Measurements from ENCODE around the gene TUBGCP6.

Gene TUBGCP6

GRCh38 chr22:50244420-50245213, at the start of gene TUBGCP6:
TSS of gene TUBGCP6 (minus strand) at chr22:50245023. CDS start at chr22:50244459, 564 bp downstream.
- peak; percentile 97 for DNase-seq

- no peak for DNase-seq
Observed at GRCh38 chr22:50294319-50294656, 49.5 kb upstream of the TUBGCP6 start.

DNA sequence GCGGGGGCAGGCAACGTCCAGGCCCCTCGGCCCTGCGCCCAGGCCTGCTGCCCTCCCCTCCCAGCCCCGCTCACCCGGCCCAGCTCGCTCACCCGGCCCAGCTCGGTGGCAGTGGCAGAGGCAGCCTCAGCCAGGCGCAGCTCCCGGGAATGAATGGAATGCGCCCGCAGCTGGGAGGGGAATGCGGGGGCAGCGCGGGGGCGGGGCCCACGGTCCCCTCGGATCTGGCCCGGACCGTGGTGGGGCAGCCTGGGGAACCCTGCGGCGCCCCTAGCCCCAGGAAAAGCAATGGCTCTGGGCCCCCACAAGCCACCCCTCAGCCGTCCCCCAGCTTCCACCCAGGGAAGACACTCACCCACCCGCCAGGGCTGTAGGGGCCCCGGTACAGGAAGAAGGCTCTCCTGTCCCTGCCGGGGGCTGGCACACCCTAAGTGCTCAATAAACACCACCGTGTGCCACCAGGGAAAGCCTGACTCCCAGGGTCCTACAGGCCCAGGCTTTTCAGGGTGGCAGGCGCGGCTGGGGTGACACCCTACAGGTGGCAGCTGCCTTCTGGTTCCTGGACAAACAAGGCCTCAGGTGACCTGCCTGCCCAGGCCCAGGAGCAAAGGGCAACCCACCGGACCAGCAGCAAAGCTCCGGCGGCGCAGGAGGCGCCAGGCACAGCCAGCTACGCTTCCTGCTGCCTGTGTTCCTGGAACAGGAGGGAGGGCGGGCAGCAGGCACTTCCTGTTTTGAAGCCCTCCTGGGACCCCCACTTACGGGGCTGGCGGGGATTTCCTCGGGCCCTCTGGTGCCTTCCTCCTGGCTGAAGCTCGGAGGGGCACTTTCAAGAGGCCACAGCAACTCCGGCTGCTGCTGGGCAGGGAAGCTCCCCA, 48.9 kb upstream of the TUBGCP6 start:
- peak; percentile 53 for DNase-seq

GRCh38 chr22:50292643-50293440, 48.0 kb upstream of the TUBGCP6 start:
- peak; percentile 51 for DNase-seq

DNA sequence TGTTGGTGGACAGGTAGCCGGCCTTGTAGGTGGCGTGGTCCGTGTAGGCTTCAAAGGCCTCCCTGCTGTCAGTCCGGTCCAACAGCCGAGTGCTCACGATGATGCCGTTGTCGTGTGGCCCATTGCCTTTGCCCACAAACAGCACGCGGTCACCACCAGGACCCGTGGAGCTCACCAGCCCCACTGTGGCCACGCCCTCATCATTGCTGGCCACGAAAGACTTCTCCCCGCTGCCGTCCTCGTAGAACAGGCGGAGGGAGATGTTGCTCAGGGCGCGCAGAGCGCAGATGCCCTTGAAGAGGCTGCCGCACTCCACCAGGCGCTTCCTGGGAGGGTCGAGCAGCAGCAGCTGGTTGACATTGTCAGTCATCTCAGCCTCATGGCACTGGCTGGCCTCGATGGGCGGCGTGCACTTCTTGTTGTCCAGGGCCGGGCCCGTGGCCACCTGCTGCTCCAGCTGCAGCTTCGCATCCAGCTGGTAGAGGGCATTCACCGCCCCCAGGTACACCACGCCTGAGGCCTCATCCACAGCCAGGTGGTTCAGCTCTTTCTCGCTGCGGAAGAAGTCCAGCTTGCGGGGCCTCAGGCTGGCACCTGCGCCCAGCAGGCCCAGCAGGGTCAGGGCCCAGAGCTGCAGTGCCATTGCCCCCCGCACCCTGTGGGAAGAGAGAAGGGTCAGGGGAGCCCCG, 45.3 kb upstream of the TUBGCP6 start:
- no peak for DNase-seq

DNA sequence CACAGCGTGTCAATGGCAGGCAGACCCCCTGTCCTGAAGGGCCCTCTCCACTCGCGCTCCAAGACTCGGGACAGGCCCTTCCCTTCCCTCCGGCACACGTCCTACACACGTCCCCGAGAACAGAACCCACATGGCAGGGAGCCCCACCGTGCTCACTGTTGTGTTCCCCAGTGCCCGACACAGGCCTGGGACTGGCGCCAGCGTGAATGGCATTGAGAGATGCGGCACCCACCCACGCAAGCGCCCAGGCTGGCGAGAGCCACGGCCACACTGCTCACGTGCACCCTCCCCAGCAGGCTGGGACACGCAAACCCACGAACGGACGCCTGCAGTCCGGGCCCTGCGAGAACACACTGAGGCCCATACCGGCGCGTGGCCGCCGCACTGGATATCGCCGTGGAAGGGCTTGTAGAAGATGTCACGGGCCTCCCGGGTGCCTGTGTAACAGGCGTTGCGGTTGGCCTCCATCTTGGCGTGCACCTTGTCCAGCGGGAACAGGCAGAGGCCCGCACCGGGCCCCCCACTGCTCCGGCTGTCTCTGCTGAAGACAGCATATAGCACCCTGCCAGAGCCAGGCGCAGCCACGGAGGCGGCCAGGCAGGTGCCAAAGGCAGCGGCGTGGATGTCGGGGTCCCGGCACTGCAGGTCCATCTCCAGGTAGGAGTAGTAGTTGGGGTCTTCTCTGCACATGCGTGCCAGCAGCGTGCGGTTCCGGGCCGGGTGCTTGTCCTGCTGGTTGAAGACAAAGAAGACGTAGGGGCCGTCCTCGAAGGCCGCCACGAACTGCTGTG, 44.5 kb upstream of the TUBGCP6 start:
- DNase-seq = no peak

- DNase-seq = no peak
Observed at GRCh38 chr22:50287731-50288130, 42.9 kb upstream of the TUBGCP6 start.

- DNase-seq = no peak
Observed at GRCh38 chr22:50286701-50287318, 42.0 kb upstream of the TUBGCP6 start.

GRCh38 chr22:50286275-50286674, 41.5 kb upstream of the TUBGCP6 start:
- no peak for DNase-seq

DNA sequence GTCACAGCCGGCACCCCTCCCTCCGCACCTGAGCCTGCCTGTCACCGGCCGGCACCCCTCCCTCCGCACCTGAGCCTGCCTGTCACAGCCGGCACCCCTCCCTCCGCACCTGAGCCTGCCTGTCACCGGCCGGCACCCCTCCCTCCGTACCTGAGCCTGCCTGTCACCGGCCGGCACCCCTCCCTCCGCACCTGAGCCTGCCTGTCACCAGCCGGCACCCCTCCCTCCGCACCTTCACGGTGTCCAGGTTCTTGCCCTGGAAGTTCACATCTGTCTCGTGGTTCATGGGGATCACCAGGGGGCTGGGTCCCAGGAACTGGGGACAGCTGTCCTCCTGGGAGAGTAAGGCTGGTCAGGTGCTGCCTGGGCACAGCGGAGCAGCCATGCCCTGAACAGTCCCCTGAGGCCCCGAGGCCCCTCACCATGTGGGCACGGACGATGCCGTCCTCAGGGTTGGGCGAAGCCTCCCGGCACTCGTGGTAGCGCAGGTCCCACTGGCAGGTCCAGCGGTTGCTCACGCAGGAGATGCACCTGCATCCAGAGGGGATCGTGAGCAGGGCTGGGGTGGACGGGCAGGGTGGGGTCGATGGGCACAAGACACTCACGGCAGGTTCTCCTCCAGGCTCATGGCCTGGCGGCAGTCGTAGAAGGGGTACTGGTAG, 40.9 kb upstream of the TUBGCP6 start:
- no peak for DNase-seq

- DNase-seq = no peak
Observed at GRCh38 chr22:50284479-50284878, 39.7 kb upstream of the TUBGCP6 start.

DNA sequence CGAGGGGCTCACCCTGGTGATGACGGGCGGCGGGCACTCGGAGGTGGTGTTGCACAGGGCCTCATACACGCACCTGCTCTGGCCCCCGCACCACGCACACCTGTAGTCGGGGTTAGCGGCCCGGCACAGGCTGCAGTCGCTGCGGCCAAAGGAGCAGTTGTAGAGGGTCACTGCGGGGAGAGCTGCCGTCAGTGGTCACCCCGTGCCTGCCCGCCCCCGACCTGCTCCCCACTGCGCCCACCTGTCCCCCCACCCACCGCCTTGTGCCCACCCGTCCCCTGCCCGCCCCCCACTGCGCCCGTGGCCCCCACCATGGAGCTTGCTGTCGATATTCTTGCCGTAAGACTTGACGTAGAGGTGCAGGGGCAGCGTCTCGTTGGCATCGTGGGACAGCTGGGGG, 39.0 kb upstream of the TUBGCP6 start:
- DNase-seq = no peak

DNA sequence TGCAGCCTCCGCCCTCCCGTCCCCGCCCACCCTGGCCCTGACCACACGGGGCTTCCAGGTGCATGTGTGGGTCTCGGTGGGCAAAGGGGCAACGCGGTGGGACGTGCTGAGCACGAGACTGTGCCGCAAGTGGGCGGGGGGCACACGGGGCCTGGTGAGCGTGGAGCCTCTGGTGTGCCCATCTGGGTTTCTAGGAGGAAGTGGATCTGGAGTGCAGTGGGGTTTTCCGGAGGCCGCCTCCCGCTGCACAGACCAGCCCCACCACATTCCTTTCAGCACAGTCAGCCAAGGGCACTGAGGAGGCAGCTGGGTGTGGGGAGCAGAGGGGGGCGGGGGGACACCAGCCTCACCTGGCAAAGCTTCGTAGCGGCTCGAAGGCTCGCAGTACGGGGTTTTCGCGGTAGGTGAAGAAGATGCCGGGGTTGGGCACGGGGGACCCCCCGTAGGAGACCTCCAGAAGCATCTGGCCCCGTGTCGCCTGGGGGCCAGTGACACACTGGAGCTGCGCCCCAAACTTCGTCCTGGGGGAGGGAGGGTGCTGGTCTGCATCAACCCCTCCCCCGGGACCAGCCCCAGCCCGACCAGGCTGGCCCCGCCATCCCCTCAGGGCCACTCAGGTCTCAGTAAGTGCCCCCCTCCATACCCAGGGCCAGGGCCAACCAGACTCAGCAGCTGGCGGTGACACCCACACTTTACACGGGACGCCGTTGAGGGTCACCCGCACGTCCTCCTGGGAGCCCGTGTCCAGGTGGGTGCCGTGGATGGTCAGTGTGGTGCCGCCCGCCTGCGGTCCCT, 37.7 kb upstream of the TUBGCP6 start:
- no peak for DNase-seq

DNA sequence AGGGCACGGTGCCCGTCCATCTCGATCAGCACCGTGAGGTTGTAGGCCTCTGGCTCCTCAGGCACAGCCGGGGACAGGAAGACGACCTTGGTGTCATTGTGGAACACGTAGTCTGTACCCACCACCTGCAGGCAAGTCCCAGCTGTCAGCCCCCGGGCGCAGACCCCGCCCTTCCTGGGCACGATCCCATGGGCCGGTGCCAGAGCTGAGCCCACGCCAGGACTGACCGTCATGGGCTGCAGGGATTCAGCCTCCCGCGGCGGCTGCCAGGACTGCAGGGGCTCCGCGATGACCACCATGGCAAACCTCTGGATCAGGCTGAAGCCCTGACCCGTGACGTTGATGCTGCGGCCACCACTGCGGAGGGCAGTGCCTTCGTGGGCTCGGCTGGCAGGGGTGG, 37.1 kb upstream of the TUBGCP6 start:
- no peak for DNase-seq

DNA sequence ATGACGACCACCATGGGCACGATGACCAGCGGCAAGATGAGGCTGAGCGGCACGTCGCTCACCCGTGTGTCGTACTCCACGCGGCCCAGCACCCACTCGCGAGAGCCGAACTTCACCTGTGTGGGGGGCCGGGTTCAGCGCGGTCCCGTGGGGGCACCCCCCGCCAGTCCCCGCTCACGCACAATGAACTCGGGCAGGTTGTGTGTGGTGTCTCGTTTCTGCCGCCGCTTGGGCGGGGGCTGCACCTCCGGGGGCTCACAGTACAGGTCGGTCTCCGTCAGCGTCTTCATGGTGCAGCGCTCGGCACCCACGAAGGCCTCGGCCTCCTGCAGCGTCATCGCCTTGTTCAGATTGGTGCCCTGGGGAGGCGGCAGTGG, 36.5 kb upstream of the TUBGCP6 start:
- DNase-seq = no peak

DNA sequence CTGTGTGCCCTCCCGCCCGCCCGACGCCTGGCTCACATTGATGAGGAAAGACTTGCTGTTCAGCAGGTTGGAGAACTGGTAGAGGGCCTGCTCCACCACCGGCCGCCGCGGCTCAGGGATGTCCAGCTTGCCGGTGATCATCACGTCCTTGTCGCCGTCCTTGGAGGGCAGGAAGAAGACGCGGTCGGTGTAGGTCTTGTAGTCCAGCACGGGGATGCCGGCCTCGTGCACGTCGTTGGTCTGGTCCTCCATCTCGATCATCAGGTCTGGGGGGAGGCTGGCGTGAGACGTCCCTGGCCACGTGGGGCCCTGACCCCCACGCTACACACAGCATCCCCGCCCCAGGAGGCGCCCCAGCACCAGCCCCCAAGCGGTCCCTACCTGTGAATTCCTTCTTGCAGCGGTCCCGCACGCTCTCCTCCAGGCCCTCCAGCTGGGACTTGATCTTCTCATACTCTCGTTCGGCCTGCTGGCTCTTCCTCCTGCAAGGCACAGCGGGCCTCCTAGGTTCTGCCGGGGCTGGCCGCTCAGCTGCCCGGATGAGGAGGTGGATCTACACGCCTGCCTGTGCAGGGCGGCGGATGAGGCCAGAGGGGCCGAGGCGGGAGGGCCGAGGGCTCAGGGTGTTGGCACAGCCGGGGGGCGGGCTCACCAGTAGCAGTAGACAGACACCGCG, 36.0 kb upstream of the TUBGCP6 start:
- DNase-seq = no peak

GRCh38 chr22:50280022-50280707, 35.3 kb upstream of the TUBGCP6 start:
- no peak for DNase-seq

GRCh38 chr22:50278956-50279619, 34.3 kb upstream of the TUBGCP6 start:
- DNase-seq = no peak
